Thyroid gland (tissue), 4 donors: ENCODE results near the gene KLK14.

Experiments
- POLR2A ChIP-seq, 2 donors: fragments of 450-650 bp; IDR thresholded peaks; one replicate each; pipeline ENCODE4 v1.6.1; 2017; ENCODE audit warnings: antibody characterized with exemption in 2 of 2, mild to moderate bottlenecking in 2 of 2, moderate library complexity in 1 of 2
- TF ChIP-seq, protein P1 (sequence below), 6 experiments: fragments of 200-600 bp in 3 of 6; fragments of 450-650 bp in 3 of 6; sonication (generic) in 3 of 6; IDR thresholded peaks; one replicate each; pipeline ENCODE4 v1.5.1; 2016 to 2019; ENCODE audit warnings: antibody characterized with exemption in 6 of 6, mild to moderate bottlenecking in 2 of 6, inconsistent platforms in 1 of 6, moderate library complexity in 1 of 6

DNA sequence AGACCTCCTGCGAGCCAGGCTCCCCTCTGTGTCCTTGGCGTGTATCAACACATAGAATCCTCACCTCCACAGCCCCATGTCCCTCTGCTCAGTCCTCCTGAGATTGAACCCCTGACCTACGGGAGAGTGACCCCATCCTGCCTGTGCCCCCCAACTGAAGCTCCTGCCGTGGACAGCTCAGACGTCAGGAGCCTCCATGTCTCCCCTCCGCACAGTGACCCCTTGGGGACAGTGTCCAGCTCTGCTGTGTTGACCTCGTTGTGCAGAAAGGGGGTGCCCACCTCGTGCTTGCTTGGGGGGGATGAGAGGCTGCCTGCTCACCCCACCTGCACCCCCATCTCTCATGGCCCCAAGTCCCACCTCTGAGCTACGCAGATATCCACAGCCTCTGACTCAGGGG, 41.5 kb upstream of the KLK14 start:
- TF ChIP-seq POLR2A (IDR thresholded peaks at IDR 0.05), result no peak
- TF ChIP-seq, protein P1, sequence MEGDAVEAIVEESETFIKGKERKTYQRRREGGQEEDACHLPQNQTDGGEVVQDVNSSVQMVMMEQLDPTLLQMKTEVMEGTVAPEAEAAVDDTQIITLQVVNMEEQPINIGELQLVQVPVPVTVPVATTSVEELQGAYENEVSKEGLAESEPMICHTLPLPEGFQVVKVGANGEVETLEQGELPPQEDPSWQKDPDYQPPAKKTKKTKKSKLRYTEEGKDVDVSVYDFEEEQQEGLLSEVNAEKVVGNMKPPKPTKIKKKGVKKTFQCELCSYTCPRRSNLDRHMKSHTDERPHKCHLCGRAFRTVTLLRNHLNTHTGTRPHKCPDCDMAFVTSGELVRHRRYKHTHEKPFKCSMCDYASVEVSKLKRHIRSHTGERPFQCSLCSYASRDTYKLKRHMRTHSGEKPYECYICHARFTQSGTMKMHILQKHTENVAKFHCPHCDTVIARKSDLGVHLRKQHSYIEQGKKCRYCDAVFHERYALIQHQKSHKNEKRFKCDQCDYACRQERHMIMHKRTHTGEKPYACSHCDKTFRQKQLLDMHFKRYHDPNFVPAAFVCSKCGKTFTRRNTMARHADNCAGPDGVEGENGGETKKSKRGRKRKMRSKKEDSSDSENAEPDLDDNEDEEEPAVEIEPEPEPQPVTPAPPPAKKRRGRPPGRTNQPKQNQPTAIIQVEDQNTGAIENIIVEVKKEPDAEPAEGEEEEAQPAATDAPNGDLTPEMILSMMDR (IDR thresholded peaks at IDR 0.05), result no peak
